ENCODE results near the gene ABCB8.

ABCB8 gene

DNA sequence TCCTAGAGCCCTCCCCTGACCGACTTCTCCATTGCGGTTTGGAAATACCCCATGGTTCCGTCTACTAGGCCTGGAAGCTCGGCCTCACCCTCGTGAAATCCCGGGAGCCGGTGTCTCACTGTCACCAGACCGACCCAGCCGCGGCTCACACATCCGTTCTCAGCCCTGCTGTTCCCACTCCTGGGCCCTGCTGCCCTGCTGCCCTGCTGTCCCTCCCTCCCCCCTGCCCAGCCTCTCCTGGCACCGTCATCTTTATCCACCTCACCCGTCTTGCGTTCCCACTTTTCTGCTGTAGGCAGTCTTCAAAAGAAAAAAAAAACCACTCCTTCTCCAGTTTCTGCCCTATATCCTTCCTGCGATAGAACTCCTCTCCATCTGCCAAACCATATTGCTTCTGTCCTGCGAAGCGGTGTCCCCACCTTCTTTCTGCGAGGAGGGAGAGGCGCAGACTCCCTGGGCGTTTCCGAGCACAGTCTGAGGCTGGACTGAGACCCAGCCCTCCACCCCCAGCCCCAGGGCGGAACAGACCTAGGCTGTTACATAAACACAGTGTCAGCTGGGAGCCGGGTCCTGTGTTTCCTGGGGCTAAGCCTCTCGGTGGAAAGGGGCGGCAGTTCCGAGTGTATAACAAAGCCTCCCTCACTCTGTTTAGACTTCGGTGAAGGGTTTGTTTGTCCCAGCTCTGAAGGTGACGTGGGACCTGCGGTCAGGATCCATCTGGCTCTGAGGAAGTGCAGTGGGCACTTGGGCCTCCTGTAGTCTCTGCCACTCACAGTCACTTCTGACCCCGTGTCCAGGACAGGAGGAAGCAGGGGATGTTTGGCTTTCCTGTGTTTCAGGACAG lies 60.8 kb downstream of the ABCB8 start:
- no peak for DNase-seq

DNA sequence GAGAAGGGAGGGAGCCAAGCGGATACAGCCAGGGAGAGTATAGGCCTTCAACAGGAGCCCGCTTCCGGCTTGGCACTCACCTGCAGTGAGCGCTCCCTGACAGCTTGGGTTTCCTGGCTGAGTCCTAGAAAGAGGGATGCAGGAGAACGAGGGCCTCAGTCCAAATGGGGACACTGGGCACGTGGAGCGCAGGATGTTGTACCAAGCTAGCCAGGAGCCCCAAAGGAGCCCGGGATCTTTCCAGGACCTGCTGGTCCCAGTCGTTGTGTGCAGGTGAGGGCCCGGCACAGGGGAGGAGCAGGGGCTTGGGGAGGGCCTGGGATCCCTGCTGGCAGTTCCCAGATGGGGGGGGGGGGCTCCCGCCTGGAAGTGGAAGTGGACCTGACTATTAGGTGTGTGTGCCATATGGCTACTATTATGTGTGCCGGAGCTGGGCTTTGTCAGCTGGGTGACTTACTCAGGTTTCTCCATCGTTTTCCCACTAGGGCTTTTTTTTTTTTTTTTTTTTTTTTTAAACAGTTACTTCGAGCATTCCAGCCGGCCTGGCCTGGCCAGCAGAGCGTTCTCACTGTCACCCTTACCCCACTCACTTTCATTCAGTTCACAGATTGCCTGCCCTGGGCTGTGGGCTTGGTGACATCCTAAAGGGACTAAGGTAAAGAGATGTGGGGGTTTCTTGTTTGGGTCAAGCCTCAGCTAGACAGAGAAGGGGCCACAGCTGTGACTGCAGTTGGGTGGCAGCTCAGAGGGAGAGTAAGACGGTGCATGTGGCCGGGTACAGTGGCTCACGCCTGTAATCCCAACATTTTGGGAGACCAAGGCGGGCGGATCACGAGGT lies 61.9 kb downstream of the ABCB8 start:
- DNase-seq, result no peak

DNA sequence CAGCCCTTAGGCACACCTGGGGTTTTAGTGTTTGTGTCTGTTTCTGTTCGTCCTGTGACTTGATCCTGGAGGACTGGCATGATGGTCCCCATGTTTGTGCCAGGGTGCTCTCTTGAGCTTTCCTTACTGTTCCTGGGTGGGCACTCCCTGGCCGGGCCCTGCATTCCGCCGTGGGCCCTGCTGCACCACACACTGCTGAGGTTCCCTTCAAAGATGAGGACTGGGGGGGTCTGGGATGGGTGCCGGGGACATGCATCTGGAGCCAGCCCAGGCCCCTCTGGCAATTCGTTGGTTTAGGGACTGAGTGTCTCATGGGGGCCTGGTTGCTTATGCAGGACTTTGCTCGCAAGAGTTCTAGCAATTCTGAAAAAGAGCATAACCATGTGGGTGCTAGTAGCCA lies 62.8 kb downstream of the ABCB8 start:
- no peak for DNase-seq

DNA sequence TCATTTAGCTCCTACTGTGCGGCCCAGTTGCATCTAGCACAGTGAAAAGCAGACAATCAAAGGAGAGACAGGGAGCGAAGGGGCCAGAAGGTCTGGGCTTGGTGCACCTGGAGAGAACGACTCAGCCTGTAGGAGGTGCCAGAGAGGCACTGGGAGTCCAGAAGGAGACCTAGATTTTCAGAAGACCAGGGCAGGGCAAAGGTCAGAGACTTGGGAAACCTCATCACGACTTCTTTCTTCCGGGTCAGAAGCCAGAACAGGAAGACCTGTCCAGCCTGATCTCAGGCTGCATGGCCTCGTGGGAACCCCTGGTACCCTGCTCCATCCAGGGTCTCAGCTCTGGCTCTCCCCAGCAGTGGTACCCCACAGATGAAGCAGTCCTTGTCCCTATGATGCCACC lies 63.2 kb downstream of the ABCB8 start:
- DNase-seq, result no peak

DNA sequence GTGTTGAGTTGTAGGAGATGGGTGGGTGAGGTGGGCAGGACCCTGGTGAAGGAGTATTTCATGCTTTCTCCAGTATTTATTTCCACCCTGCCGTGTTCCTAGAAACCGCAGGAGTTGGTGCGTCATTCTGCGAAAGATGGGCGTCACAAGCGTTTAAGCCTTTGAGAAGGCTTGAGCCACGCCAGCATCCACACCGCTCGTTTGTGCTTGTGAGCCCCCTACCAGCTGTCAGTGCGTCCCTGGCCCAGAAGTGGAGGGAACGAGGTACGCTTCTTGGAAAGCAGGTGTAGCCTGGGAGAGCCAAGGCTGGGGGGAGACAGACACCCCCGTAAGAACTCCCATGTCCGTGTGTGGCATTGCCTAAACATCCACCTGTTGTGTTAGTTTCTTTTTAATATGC lies 63.7 kb downstream of the ABCB8 start:
- DNase-seq, result no peak

DNA sequence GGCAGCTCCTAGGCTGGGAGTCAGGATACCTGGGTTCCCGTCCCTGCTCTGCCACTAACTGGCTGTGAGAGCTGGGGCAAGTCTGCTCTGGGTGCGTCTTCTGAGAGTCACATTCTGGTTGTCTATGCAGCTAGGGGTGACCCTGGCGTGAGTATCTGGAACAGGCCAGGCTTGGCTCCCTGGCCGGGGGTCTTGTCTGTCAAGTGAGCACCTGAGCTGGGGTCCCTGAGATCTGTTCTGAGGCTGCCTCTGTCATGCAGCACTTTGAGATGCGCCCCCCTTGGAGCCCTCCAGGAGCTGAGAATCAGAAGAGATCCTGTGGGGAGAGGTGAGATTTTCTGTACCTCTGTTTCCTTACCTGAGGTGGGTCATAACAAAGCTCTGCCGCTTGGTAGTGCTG lies 65.5 kb downstream of the ABCB8 start:
- no peak for DNase-seq

DNA sequence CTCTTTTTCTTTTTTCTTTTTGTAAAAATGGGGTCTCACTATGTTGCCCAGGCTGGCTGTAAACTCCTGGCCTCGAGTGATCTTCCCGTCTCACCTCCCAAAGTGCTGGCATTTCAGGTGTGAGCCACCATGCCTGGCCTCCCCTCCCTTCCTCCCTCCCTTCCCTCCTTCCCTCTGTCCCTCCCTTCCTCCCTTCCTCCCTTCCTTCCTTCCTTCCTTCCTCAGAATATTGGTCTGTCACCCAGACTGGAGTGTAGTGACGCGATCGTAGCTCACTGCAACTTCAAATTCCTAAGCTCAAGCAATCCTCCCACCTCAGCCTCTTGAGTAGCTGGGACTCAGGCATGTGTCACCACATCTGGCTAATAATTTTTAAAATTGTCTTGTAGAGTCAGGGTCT lies 66.4 kb downstream of the ABCB8 start:
- no peak for DNase-seq

DNA sequence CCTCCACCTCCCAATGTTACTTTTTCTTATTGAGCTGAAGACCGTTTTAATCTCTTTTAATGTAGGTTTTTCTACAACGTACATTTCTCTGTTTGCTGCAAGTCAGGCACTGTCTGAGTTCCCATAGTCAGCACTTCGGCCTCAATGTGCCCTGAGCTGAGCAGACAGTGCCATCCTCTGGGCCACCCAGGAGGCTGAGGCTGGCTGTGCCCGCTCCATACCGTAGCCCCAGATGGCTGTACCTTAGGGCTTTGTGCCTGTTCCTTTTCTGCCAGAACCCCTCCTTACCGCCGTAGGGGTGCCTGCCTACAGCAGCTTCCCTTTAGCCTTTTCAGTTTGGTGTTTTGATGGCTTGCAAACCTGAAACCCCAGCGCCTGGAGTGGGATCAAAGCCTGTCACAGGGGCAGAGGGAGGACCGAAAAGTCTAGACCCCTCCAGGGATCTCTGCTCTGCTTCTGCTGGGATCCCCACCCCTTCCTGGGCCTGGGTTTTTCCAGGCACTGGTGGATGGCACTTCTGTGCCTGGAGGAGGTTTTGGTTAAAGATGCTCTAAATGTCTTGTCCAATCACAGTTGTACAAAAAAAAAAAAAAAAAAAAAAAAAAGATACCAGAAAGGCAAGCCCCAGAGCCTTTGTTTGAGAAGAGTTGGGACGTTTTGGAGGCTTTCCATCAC lies 67.0 kb downstream of the ABCB8 start:
- no peak for DNase-seq

DNA sequence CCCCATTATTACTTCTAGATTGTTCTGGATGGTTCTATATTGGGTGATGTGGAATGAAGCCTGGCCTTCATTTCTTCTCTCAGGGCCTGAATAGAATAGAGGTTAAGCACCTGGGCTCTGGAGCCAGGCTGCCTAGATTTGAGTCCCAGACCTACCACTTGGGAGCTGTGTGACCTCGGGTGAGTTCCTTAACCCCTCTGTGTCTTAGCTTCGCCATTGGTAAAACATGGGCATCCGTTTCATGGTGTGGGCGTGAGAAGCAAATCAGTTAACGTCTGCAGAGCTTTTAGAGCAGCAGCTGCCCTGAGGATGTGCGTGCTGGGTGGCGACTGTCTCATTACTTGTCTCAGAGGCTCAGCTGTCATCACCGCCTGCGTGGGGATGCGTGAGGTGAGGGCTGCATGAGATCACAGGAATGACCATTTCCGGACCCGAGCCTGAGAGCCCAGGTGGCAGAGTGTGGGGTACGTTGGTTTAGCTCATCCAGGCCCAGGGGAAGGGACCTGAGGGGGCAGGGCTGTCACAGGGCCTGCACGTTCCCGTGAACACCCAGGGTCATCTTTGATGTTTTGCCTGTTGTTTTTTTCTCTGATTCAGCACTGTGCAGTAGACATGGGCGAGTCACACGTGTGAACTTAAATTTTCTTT lies 67.7 kb downstream of the ABCB8 start:
- no peak for DNase-seq

All from CD4-positive, alpha-beta T cell treated with Interleukin-6 for 4 hours (primary cell).